SH-SY5Y (cell line): Measurements from ENCODE around the gene RPS6KA5.

Experiments used
- GATA2 ChIP-seq: IDR thresholded peaks from 2 replicates; pipeline ENCODE4 v1.6.1; 2011; ENCODE audit warnings: mild to moderate bottlenecking, low read depth, low read length
- GATA3 ChIP-seq: IDR thresholded peaks from 2 replicates; pipeline ENCODE4 v1.6.1; 2011; ENCODE audit warnings: low read depth, mild to moderate bottlenecking, low read length, moderate library complexity

- no peak for TF ChIP-seq GATA3
- no peak for TF ChIP-seq GATA2
Observed at GRCh38 chr14:91018481-91018880, 42.0 kb downstream of the RPS6KA5 start.
